GM23248 (cell line): Measurements from ENCODE around the gene CHCHD5. TPM values are rescaled to one million over a fixed set of nuclear protein-coding genes. Genes with fewer than 3 reads are reported as not detected.
"Not testable (repeated sequence)": the region's sequence is repeated elsewhere in the genome, so short reads cannot be mapped to it uniquely, and the experiment has no call there.

Source experiments
- DNase-seq: peaks from one replicate; pipeline ENCODE4 v3.0.0-alpha.2; 2015
- H2AFZ ChIP-seq: fragments of 200-600 bp; sonication (generic); 2 replicates; pipeline ENCODE4 v1.6.1; 2016; ENCODE audit warnings: antibody characterized with exemption
- H3F3A ChIP-seq: fragments of 200-600 bp; sonication (generic); 2 replicates; pipeline ENCODE4 v1.6.1; 2016; ENCODE audit warnings: mild to moderate bottlenecking, antibody characterized with exemption, mixed run types; ENCODE audit not compliant: insufficient read depth
- H3K27ac ChIP-seq: fragments of 200-600 bp; sonication (generic); 2 replicates; pipeline ENCODE4 v1.5.1; 2016; ENCODE audit warnings: mild to moderate bottlenecking
- H3K27me3 ChIP-seq: fragments of 200-600 bp; sonication (generic); replicated peaks from 2 replicates; pipeline ENCODE4 v1.6.1; 2016; ENCODE audit warnings: mild to moderate bottlenecking; ENCODE audit not compliant: insufficient read depth
- H3K36me3 ChIP-seq: fragments of 200-600 bp; sonication (generic); 2 replicates; pipeline ENCODE4 v1.6.1; 2016; ENCODE audit warnings: low read depth, mild to moderate bottlenecking
- H3K4me1 ChIP-seq: fragments of 200-600 bp; sonication (generic); 2 replicates; pipeline ENCODE4 v1.6.1; 2016; ENCODE audit warnings: mild to moderate bottlenecking; ENCODE audit not compliant: insufficient read depth
- H3K4me2 ChIP-seq: fragments of 200-600 bp; sonication (generic); one replicate; pipeline ENCODE4 v1.6.1; 2016; ENCODE audit warnings: mild to moderate bottlenecking; ENCODE audit not compliant: unreplicated experiment
- H3K4me3 ChIP-seq: fragments of 200-600 bp; sonication (generic); 2 replicates; pipeline ENCODE4 v1.5.1; 2016; ENCODE audit warnings: mild to moderate bottlenecking
- H3K79me2 ChIP-seq: fragments of 200-600 bp; sonication (generic); 2 replicates; pipeline ENCODE4 v1.6.1; 2016; ENCODE audit warnings: mild to moderate bottlenecking; ENCODE audit not compliant: insufficient read depth
- H3K9ac ChIP-seq: fragments of 200-600 bp; sonication (generic); 2 replicates; pipeline ENCODE4 v1.6.1; 2016; ENCODE audit warnings: mild to moderate bottlenecking
- H3K9me2 ChIP-seq: fragments of 200-600 bp; sonication (generic); 2 replicates; pipeline ENCODE4 v1.6.1; 2016; ENCODE audit warnings: mixed run types, mild to moderate bottlenecking, moderate library complexity; ENCODE audit not compliant: insufficient read depth
- H3K9me3 ChIP-seq: fragments of 200-600 bp; sonication (generic); one replicate; pipeline ENCODE4 v1.6.1; 2017; ENCODE audit warnings: low read depth
- H4K20me1 ChIP-seq: fragments of 200-600 bp; sonication (generic); 2 replicates; pipeline ENCODE4 v1.6.0; 2016; ENCODE audit not compliant: insufficient read depth
- EZH2 ChIP-seq: fragments of 200-600 bp; sonication (generic); IDR thresholded peaks from 2 replicates; pipeline ENCODE4 v1.6.1; 2018; ENCODE audit warnings: antibody characterized with exemption, mild to moderate bottlenecking; ENCODE audit not compliant: insufficient read depth, poor library complexity, severe bottlenecking
- EZH2phosphoT487 ChIP-seq: fragments of 200-600 bp; sonication (generic); IDR thresholded peaks from 2 replicates; pipeline ENCODE4 v1.6.1; 2018; ENCODE audit warnings: antibody characterized with exemption, moderate library complexity, mild to moderate bottlenecking, low read depth; ENCODE audit not compliant: insufficient read depth
- WGBS, 2 experiments: methylation state at CpG; one replicate each; pipeline ENCODE4 v1.1.6; 2015 to 2017; ENCODE audit warnings: low lambda C conversion rate in 2 of 2, low coverage in 1 of 2; ENCODE audit errors: missing lambda C conversion rate in 2 of 2; 5-methylcytosine and 5-hydroxymethylcytosine counted together
- in situ Hi-C: fragments of 300-500 bp; cut with MboI; formaldehyde crosslinking; loops from 2 replicates; pipeline ENCODE4 v1.15.0; 2020
- polyA plus RNA-seq: library from polyadenylated mRNA; unstranded; fragments of >200 nt; fragmentation: Nextera tagmentation; extraction: Ambion mirVana; gene quantifications from 2 replicates; pipeline ENCODE4 v1.2.1, GENCODE V29; 2016
- total RNA-seq: library from RNA; depleted of rRNA; stranded (reverse); fragments of >200 nt; shearing (Covaris generic); gene quantifications from 2 replicates; pipeline ENCODE4 v1.2.3, GENCODE V29; 2014

The CHCHD5 gene
- total and polyA plus RNA-seq, 2 experiments from 2014 or later = 9.5 to 55.4 TPM

DNA sequence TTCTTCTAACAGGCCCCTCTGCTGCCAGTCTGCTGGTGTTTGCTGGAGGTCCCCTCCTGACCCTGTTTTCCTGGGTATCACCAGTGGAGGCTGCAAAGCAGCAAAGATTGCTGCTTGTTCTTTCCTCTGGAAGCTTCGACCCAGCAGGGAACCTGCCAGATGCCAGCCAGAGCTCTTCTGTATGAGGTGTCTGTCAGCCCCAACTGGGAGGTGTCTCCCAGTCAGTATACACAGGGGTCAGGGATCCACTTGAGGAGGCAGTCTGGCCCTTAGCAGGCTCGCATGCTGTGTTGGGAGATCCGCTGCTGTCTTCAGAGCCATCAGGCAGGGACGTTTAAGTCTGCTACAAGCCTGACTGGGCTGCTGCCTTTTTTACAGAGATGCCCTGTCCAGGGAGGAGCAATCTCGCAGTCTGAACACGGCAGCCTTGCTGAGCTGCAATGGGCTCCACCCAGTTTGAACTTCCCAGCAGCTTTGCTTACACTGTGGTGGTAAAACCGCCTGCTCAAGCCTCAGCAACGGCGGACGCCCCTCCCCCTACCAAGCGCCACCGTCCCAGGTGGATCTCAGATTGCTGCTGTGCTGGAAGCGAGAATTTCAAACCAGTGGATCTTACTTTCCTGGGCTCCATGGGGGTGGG lies 29.9 kb downstream of the CHCHD5 start:
- 77% methylated on average over 12 to 13 of the region's 13 CpGs for WGBS, 2 experiments
- no peak overlapping the region for H3K27ac ChIP-seq
- in situ Hi-C loops = loop anchor here (25.0 kb wide), 1 partner anchor 323 kb away; no protein-coding TSS in a partner anchor

DNA sequence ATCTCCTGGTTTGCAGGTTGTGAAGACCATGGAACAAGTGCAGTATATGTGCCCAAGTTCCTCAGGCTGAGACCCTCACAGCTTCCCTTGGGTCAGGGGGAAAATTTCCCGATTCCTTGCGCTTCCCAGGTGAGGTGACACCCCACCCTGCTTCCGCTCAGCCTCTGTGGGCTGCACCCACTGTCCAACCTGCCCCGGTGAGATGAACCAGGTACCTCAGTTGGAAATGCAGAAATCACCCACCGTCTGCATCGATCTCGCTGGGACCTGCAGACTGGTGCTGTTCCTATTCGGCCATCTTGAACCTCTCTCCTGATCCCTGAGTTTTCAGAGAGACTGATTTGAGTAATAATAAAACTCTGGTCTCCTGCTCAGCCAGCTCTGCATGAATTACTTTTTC lies 30.6 kb downstream of the CHCHD5 start:
- in situ Hi-C loops = loop anchor here (25.0 kb wide), 1 partner anchor 322 kb away; no protein-coding TSS in a partner anchor
- H3K9me3 ChIP-seq = no peaks in the 10 kb centered on the region
- 89 to 91% methylated on average over 8 of the region's 8 CpGs for WGBS, 2 experiments

More for the DNA sequence above, 29.9 kb downstream of the CHCHD5 start:
- Histone ChIP-seq H4K20me1 (no peaks in the 10 kb centered on the region), H3K9ac (no peak overlapping the region), H2AFZ (no peak overlapping the region), H3K36me3 (no peaks in the 10 kb centered on the region), H3K9me2 (no peaks in the 10 kb centered on the region), H3K9me3 (no peaks in the 10 kb centered on the region), H3K4me2 (no peak overlapping the region), H3K4me1 (no peaks in the 10 kb centered on the region), H3K79me2 (no peaks in the 10 kb centered on the region), H3K27me3 (no peaks in the 10 kb centered on the region), H3F3A (no peaks in the 10 kb centered on the region), H3K4me3 (no peak overlapping the region)
- no peak for DNase-seq
- TF ChIP-seq EZH2phosphoT487 (no peak), EZH2 (no peak)

GRCh38 chr2:112615798-112616197 lies 31.4 kb downstream of the CHCHD5 start:
- not testable (repeated sequence) for H3K4me3 ChIP-seq, DNase-seq, H2AFZ ChIP-seq, H3K4me2 ChIP-seq, H3K9me3 ChIP-seq, H3K36me3 ChIP-seq, H3K79me2 ChIP-seq, H3K27me3 ChIP-seq, H3K27ac ChIP-seq, H4K20me1 ChIP-seq, H3F3A ChIP-seq, H3K9me2 ChIP-seq, H3K4me1 ChIP-seq, H3K9ac ChIP-seq
- in situ Hi-C loops = loop anchor here (25.0 kb wide), 1 partner anchor 322 kb away; no protein-coding TSS in a partner anchor
- WGBS, 2 experiments = 50 to 69% methylated on average over 2 of the region's 2 CpGs

More for the DNA sequence above, 30.6 kb downstream of the CHCHD5 start:
- Histone ChIP-seq H3K27ac (no peak overlapping the region), H3K4me3 (no peak overlapping the region), H3K9me2 (no peaks in the 10 kb centered on the region), H3K9ac (no peak overlapping the region), H3K79me2 (no peaks in the 10 kb centered on the region), H3K4me2 (no peak overlapping the region), H3K27me3 (no peaks in the 10 kb centered on the region), H3K36me3 (no peaks in the 10 kb centered on the region), H2AFZ (no peak overlapping the region), H3F3A (no peaks in the 10 kb centered on the region), H4K20me1 (no peaks in the 10 kb centered on the region), H3K4me1 (no peaks in the 10 kb centered on the region)
- TF ChIP-seq EZH2 = no peak
- TF ChIP-seq EZH2phosphoT487 = no peak
- DNase-seq = no peak

DNA sequence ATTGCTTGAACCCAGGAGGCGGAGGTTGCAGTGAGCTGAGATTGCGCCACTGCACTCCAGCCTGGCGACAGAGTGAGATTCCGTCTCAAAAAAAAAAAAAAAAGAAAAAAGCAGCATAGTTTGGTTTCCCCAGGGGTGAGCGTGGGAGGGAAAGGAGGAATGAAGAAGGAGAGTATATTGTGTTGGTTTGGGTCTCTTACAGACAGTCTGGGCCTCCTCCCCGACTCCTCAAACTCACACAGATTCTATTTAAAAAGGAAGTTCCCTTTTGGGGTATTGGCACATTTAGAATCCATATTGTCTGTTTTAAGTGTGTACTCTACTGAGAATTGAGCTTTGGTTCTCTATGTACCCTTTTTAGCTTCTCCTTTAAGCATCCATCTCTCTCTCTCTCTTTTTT lies 34.0 kb downstream of the CHCHD5 start:
- Histone ChIP-seq H3K9ac (no peak overlapping the region), H3K27ac (no peak overlapping the region), H3K27me3 (no peaks in the 10 kb centered on the region), H3K36me3 (no peaks in the 10 kb centered on the region), H3K4me1 (peaks cover 20% of the 10 kb centered on the region), H3K9me3 (no peaks in the 10 kb centered on the region), H3F3A (peaks cover 27% of the 10 kb centered on the region), H3K4me2 (no peak overlapping the region), H3K4me3 (no peak overlapping the region), H2AFZ (no peak overlapping the region), H3K9me2 (no peaks in the 10 kb centered on the region), H4K20me1 (no peaks in the 10 kb centered on the region), H3K79me2 (no peaks in the 10 kb centered on the region)
- TF ChIP-seq EZH2phosphoT487 (no peak), EZH2 (no peak)
- no peak for DNase-seq
- in situ Hi-C loops = loop anchor here (25.0 kb wide), 1 partner anchor 319 kb away; no protein-coding TSS in a partner anchor
- WGBS, 2 experiments = 40 to 63% methylated on average over 2 to 6 of the region's 6 CpGs
